NCI-H187 treated with DMSO at 0.1 percent for 48 hours (cell line): Measurements from ENCODE around the gene TMC5.
"Not testable (repeated sequence)": the region's sequence is repeated elsewhere in the genome, so short reads cannot be mapped to it uniquely, and the experiment has no call there.

ENCODE experiments used
- DNase-seq: peaks from one replicate; lab custom pipeline; 2025; lab: John Stamatoyannopoulos, UW

Gene TMC5

GRCh38 chr16:19400711-19401110 lies 17.0 kb upstream of the TMC5 start:
- DNase-seq = no peak

GRCh38 chr16:19406891-19407491 lies 10.7 kb upstream of the TMC5 start:
- no peak for DNase-seq

GRCh38 chr16:19410435-19411171 lies 7.1 kb upstream of the TMC5 start:
- no peak for DNase-seq

GRCh38 chr16:19411298-19411697 lies 6.4 kb upstream of the TMC5 start:
- no peak for DNase-seq

DNA sequence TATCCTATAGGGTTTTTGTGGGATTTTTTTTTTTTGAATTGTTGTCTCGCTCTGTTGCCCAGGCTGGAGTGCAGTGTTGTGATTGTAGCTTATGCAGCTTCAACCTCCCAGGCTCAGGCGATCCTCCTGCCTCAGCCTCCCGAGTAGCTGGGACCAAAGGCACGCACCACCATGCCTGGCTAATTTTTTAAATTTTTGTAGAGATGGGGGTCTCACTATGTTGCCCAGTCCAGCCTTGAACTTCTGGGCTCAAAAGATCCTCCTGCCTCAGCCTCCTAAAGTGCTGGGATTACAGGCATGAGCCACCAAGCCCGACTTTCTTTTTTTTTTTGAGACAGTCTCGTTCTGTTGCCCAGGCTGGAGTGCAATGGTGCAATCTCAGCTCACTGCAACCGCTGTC lies 5.6 kb upstream of the TMC5 start:
- DNase-seq = not testable (repeated sequence)

DNA sequence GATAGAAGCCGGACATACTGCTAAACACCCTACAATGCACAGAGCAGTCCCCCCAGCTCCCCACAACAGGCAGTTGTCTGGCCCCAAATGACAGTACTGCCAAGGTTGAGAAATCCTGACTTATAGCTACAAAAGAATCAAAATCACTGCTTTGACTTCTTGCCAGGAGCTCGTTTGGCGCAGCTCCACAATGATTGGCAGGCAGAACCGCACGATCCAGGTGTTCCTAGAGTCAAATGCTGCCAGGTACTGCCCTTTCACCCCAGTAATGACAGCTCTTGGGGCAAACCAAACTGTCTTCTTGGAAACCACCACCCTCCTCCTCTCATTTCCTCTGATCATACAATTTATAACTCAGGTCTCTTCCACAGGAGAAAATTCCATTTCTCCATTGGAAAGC lies 2.2 kb upstream of the TMC5 start:
- DNase-seq = no peak

GRCh38 chr16:19415918-19416317 lies 1.8 kb upstream of the TMC5 start:
- no peak for DNase-seq

GRCh38 chr16:19418200-19418599 lies 517 bp downstream of the TMC5 start:
- no peak for DNase-seq

DNA sequence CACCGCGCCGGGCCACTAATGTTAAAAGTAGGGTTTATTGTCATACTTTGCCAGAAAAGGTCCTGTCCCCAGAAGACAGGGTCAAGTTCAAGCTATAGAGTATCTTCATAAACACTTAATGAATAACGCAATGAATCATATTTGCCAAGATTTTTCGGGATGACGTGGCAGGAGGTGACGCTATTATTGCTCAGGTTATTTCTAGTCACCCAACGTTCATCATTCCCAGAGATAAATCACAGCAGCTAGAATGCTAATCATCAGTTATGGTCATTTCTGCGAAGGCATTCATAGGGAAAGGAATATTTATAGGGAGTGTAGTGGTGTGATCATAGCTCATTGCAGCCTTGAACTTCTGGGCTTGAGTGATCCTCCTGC lies 2.0 kb downstream of the TMC5 start:
- no peak for DNase-seq

DNA sequence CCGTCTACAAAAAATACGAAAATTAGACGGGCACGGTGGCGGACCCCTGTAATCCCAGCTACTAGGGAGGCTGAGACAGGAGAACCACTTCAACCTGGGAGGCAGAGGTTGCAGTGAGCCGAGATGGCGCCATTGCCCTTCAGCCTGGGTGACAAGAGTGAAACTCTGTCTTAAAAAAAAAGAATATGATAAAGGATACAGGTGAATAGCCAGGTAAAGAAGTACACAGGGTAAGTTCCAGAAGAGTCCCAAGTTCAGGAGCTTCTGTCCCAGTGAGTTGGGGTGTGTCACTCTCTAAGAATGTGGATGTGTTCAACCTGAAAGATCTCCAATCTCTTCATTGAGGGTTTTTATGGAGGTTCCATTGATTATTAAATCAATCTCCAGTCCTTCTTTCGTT lies 6.8 kb downstream of the TMC5 start:
- no peak for DNase-seq

GRCh38 chr16:19430345-19430744 lies 12.7 kb downstream of the TMC5 start:
- no peak for DNase-seq

- DNase-seq = no peak
Measured at GRCh38 chr16:19431636-19432340, 14.1 kb downstream of the TMC5 start.

GRCh38 chr16:19432429-19432828 lies 14.7 kb downstream of the TMC5 start:
- peak; percentile 2 for DNase-seq

GRCh38 chr16:19434584-19434983 lies 16.9 kb downstream of the TMC5 start:
- DNase-seq = no peak

GRCh38 chr16:19436540-19436939 lies 18.9 kb downstream of the TMC5 start:
- no peak for DNase-seq

DNA sequence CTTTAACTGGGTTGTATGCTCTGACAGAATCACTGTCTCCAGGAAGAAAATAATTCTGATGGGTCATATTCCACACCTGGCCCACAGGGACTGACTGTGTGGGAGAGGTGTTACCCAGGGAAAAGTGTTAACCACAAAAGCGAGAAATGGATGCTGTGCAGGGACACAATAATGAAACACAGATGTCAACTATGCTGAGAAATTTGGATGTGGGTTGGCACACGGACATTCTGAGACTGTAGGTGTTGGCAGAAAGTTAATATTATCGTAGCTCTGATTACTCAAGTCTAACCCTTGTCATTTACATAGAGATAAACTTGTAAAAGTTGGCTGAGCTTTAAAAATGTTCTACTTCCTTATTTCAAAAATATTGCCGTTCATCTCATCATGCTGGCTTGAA lies 19.6 kb downstream of the TMC5 start:
- DNase-seq = no peak

DNA sequence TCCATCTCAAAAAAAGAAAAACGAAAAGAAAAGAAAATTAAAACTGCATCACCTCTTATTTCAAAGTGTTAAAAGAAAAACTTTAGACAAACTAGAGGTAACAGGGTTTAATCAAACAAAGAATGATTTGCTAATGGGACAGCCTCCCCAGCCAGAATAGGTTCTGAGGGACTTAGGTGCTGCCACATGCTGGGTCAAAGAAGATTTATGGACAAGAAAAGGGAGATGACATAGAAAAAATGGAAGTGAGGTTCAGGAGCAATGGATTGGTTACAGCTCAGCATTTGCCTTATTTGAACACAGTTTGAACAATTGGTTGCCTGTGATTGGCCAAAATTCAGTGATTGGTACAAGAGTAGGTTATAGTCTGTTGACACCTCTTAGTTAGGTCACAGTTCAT lies 21.1 kb downstream of the TMC5 start:
- no peak for DNase-seq

- no peak for DNase-seq
Measured at GRCh38 chr16:19439483-19439882, 21.8 kb downstream of the TMC5 start.

DNA sequence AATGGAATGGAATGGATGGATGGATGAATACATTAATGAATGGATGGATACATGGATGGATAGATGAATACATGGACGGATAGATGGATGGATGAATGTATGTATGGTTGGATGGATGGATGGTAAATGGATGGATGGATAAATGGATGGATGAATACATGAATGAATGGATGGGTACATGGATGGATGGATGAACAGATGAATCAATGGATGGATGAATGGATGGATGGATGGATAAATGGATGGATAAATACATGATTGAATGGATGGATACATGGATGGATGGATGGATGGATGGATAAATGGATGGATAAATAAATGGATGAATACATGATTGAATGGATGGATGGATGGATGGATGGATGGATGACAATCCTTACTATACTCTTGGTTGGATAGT lies 26.0 kb downstream of the TMC5 start:
- DNase-seq = no peak

DNA sequence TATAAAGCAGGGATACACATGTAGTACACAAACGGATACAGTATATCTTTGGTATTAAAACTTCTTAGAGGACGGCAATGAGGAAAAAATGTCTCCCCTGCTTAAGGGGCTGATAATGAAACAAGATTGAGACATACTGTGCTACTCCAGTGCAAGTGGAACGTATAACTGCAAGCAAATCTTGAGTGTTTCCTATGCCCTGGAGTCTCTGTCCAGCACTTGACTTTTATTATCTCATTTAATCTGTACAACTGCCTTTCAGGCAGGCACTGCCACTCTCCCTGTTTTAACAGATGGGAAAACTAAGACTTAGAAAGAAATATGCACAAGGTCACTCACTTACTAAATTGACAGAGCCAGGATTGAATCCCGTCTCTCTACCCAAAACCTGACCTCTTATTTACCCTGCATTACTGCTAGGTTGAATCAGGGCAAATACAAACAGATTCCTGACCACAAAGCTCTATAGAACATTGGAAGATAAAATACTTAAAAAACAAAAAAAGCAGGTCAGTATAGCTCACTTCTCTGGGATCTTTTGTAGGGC lies 28.7 kb downstream of the TMC5 start:
- DNase-seq = no peak

DNA sequence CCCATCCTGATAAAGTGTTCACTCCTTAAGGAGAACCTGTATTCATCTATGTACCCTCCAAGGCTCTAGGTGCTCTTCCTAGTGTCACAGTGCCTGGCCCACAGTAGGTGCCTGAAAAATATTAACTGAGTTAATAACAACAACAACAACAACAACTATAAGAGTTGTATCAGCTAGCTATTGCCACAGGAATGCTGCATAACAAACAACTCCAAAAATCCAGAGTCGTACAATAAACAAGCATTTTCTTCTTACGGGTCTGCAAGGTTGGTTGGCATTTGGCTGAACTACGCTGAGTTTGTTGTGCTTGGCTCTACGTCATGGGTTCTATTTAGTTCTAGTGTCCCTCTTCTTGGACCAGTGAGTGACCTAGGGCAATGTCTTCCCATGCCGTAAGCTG lies 29.2 kb downstream of the TMC5 start:
- DNase-seq = no peak

DNA sequence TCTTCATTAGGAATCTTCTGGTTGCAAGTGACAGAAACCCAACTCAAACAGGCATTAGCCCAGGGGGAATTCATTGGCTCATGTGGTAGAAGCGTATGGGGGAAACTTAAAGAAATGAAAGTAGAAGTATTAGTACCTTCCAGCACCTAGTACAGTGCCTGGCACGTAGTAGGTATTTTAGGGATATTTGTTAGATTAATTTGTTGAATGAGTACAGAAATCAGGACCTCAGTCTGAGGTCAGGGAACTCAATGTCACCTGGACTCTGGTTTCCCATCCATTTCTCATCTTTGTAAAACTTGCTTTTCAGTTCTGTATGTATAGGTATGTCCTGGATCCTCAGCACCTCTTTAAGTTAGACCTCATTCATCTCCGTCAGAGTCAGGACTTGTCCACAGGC lies 32.5 kb downstream of the TMC5 start:
- no peak for DNase-seq

DNA sequence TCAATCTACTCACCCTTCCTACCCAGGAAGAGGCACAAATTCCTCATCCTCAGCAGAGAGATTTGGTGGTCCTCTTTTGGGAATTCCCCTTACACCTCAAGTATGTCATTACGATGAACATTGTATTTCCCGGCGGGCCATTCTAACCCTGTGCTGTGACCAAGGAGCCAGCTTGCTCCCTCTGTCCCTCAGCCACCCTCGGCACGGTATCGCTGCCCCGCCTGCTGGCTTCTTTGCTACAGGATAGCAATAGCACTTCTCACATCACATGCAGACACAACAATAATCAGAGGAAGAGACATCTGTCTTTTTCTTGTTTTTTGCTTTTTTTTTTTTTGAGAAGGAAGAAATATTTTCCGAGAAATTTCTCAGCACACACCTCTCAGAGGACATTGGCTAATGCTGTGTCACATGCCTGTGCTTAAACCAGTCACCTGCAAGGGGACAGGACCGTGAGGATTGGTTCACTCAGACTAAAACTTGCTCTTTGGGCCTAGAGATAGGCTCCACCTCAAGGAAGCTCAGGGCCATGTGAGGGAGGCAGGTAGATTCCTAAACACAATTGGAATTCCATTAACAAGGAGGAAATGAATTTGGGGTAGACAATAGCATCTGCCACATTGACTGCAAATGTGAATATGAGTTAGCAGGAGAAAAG lies 41.2 kb downstream of the TMC5 start:
- DNase-seq = no peak
